GM19043 (cell line): ENCODE results near the gene ASPSCR1.
A peak's percentile ranks its signal among the peaks of the same experiment; 100 is the strongest.
"Not testable (repeated sequence)": the region's sequence is repeated elsewhere in the genome, so short reads cannot be mapped to it uniquely, and the experiment has no call there.

Experiments used
- ATAC-seq: cut with Tn5 transposase; IDR thresholded peaks from one replicate; pipeline ENCODE4 v1.9.1; 2021; ENCODE audit warnings: low read depth; ENCODE audit not compliant: unreplicated experiment

The ASPSCR1 gene

GRCh38 chr17:82035956-82036633 lies 58.7 kb downstream of the ASPSCR1 start:
- no peak for ATAC-seq

- no peak for ATAC-seq
Measured at GRCh38 chr17:82036634-82037091, 59.2 kb downstream of the ASPSCR1 start.

GRCh38 chr17:82037092-82037888 lies 59.9 kb downstream of the ASPSCR1 start, which contains the start of gene DCXR:
DCXR (minus strand) TSS chr17:82037697; CDS start chr17:82037682, 15 bp downstream.
- ATAC-seq, result peak; percentile 85

DNA sequence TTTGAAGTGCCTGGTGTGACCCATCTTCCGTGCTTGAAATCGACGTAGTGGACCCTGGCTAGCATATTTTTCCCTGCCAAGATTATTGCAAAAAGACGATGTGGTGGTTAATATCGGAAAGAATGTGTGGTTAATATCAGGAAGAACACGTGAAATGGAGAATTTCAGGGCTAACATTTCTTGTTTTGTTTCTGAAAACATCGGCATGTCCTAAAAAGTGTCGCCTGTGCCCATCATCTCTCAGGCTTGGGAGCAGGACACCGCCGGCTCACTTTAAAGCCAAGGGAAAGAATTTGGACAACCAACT lies 60.4 kb downstream of the ASPSCR1 start:
- ATAC-seq, result no peak

DNA sequence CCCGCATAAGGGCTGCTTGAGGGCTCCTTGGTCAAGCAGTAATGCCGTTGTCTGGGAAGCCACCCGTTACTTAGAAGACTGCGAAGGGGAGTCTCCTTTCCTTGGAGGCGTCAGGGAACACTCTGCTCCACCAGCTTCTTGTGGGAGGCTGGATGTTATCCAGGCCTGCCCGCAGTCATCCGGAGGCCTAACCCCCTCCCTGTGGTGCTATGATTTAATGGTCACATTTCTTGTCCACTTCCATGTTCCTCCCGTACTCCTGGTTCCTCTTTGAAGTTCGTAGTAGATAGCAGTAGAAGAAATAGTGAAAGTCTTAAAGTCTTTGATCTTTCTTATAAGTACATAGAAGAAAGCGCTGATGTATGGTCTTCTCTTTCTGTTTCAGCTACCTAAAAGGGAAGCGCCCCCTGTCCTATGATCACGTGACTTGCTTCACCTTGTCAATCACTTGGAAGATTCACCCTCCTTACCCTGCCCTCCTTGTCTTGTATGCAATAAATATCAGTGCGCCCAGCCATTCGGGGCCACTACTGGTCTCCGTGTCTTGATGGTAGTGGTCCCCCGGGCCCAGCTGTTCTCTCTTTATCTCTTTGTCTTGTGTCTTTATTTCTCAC lies 61.5 kb downstream of the ASPSCR1 start:
- not testable (repeated sequence) for ATAC-seq

DNA sequence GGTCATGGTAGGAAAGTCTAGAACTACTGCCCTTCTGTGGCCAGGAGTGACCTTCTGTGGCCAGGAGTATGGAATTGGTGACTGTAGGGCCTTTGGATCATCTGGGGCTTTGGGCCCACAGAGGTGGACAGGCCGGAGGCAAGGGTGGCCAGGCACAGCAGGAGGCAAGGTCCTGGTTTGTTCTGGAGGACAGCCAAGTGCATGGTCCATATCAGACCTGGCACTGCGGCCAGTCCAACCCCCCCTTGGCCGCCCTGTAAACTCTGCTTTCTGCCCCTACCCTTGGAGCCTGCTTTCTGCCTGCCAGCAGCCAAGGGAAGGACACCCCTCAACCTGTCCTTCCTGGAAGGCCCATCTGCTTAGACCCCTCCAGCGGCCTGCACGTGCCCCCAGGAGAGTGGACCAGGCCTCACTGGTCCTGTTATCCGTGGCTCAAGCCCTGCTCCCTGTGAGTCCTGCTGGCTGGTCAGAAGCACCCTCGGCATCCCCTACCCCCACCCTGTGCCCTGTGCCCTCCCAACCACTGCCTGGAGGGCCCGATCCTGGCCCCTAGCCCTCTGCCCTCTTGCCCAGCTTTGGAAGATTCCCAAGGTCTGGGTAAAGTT lies 62.4 kb downstream of the ASPSCR1 start:
- no peak for ATAC-seq

GRCh38 chr17:82041144-82041814 lies 63.9 kb downstream of the ASPSCR1 start:
- no peak for ATAC-seq

DNA sequence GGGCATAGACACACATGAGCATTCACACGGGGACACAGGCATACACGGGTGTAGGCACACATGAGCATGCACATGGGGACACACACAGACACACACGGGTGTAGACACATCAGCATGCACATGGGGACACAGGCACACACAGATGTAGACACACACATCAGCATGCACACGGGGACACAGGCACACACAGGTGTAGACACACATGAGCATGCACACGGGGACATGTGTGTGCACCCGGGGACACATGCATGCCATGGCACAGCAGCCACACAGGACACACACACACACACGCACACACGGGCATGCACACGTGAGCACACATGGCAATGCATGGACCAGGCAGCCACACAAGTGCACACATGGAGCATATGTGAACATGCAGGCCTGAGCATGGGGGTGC lies 65.2 kb downstream of the ASPSCR1 start:
- ATAC-seq, result no peak

- no peak for ATAC-seq
Measured at GRCh38 chr17:82043507-82043906, 66.1 kb downstream of the ASPSCR1 start.

DNA sequence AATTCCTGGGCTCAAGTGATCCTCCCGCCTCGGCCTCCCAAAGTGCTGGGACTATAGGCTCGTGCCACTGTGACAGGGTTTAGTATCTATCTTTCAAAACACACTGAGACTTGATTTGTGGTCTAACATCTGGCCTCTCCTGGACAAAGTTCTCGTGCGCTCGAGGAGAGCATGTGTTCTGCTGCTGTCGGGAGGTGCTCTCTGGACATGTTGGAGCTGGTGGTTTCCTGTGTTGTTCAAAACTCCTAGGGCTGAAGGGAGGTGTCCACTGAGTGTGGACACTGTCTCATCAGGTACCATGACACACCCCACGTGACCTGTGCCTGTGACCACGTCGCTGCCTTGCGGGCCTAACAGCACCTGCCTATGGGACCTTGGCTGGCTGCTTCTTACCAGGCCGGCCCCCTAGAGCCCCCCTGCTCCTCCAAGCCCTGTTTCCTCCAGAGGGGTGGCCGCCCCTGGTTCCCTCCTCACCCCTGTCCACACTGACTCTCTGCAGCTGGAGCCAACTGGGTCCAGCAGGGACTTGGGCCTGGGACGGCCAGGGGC lies 68.6 kb downstream of the ASPSCR1 start:
- no peak for ATAC-seq

- no peak for ATAC-seq
Measured at GRCh38 chr17:82046903-82047302, 69.5 kb downstream of the ASPSCR1 start.

- ATAC-seq, result no peak
Measured at GRCh38 chr17:82047379-82047778, 70.0 kb downstream of the ASPSCR1 start.

DNA sequence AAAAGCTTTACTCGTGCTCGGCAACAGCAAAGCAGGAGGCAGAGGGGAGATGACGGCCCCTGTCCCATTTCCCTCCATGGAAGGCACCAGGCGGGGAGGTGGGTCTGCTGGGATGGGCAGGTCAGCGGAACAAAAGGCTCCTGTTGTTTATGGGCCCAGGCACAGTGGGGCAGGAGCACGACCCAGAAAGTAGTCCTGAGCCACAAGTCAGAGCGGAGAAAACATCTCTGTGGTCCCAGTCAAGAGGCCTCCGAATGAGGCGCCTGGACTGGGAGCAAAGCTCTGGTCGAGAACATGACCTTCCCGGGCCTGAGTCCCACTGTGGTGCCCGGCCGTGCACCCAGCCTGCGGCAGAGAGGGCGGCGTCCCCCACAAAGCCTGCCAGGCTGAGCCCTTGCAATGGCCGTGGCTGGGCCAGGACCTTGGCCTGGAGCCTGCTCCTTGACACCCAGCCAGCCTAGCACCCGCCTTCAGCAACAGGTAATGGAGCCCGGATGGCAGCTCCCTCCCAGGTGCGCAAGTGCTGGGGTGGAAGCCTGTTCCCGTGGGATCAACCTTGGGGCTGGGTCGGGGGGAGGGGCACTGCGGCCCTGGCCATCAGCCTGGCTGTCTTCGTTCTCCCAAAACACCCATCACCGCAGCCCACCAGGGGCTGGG lies 70.6 kb downstream of the ASPSCR1 start:
- ATAC-seq, result no peak

GRCh38 chr17:82048571-82048971 lies 71.1 kb downstream of the ASPSCR1 start:
- ATAC-seq, result no peak

DNA sequence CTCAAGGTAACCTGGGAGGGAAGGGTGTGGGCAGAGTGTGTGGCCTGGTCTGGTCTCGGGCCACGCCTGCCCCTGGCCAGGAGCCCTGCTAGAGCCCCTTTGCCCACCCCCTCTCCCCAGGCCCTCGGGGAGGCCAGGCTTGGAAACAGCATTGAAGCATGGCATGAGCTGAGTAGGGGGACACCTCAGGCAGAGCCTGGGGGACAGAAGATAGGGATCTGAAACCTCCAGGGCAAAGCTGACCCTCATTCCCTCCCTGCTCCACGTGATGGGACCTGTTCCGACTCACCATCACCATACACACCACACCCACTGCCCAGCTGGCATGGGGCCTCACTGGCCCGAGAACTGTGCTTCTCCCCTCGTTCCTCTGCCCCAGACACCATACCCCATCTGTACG lies 71.7 kb downstream of the ASPSCR1 start:
- ATAC-seq, result no peak

- ATAC-seq, result no peak
Measured at GRCh38 chr17:82049521-82049971, 72.1 kb downstream of the ASPSCR1 start.

DNA sequence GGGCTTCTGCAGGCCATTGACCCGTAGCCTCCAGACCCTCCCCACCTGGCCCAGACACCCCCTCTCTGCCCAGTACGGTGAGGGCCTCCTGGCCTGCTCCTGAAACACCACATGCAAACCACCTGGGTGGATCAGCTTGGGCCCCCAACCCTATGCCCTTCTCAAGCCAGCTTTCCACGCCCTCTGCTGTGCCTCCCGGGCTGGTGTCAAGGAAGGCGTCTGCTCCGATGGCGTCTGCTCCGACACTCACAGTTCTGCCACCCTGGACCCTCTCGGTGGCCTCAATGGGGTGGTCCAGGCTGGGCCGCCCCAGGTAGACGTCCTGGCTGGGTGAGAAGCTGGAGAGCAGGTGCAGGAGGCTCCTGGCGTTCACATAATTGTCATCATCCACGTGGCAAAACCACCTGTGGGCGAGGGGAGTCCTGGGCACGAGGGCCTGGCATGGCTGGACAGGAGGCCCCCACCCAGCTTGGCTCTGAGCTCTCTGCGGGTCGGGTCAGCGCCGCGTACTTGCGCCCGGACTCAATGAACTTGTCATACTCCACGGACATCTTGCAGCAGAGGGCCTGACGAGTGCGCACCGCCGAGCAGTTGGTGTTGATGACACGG lies 72.8 kb downstream of the ASPSCR1 start:
- ATAC-seq, result no peak

DNA sequence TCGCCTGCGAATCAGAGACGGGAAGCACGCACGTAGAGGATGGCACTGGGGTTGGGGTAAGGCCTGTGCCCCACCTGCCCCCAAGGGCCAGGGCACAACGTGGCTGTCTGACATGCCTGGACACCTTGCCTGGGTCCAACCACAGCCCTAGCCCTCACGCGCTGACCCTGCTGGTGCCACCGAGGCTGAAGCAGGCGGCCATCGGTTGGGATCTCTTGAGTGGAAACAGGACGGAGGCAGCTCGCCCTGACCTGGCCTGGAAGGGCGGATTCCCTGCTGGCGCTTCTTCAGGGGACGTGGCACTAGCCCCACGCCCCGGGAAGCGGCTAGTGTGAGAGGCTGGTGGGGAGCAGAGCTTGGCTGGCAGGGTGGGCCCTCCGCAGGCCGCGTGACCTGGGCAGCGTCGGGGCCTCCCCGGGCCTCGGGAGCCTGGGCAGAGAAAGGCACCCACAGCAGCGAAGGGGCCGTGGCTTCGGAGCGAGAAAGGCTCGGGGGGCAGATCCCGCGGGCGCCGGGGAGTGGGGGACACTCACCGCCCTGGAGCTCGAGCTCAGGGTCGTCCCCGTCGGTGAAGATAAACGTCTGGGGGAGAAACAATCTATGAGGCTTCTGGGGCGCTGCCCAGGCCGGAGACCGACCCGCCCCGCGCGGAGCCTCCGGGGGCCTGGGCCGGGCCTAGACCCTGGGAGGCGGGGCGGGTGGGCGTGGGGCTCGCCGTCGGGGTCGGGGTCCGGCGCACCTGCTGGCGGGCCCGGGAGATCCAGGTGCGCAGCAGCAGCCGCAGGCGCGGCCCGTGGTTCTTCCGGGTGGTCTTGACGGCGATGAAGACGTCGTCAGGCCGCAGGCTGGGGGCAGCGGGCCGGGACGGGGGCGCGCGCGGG lies 73.6 kb downstream of the ASPSCR1 start:
- ATAC-seq, result no peak
